Left cardiac atrium (tissue), 4 donors: ENCODE measurements around the gene RNU2-1. TPM values are rescaled to one million over a fixed set of nuclear protein-coding genes. Genes with fewer than 3 reads are reported as not detected.
"Not testable (repeated sequence)": the region's sequence is repeated elsewhere in the genome, so short reads cannot be mapped to it uniquely, and the experiment has no call there.

Source experiments
- ATAC-seq, 2 donors: fragments of 200-7000 bp; cut with Tn5 transposase; one replicate each; pipeline ENCODE4 v1.9.1; 2020; ENCODE audit warnings: mild to moderate bottlenecking in 2 of 2, moderate library complexity in 2 of 2
- DNase-seq: peaks from one replicate; pipeline ENCODE4 v3.0.0-alpha.2; 2020
- intact Hi-C, 2 donors: fragments of 100-400 bp; cut with DNase I; formaldehyde crosslinking; loops; one replicate each; pipeline versions ENCODE4 v1.14.1 to v1.15.1; 2022 to 2023
- long read RNA-seq: library from polyadenylated mRNA; unstranded; transcript quantifications from one replicate; pipeline ENCODE4 v2.0.0, GENCODE V29; 2021
- total RNA-seq, 2 donors: library from RNA; stranded (reverse); fragmentation: NEBNext Ultra II Directional; extraction: Animal tissue kit (Norgen Biotek cat#: 25700); gene quantifications; one replicate each; pipeline ENCODE4 v1.2.1, GENCODE V29; 2021
- donor health status: DM: no; HTN: yes; CAD: no.
- donor health status: DM: no; HTN: yes; CAD: no; lungs with severe emphysema.
- donor health status: DM: yes; HTN: yes; CAD: no.
- donor health status: Dilated cardiomyopathy.

RNU2-1 gene
- total RNA-seq = over 10,000 TPM in 1 of 2 donors, 1,000 to 10,000 TPM in 1; 5,669 to 12,300 TPM
- long read RNA-seq = 0 reads

- ATAC-seq, intact Hi-C loops, DNase-seq: not testable (repeated sequence)
Measured at GRCh38 chr17:43233877-43234276, at the start of gene RNU2-1. Gene RNU2-1 (minus strand): TSS chr17:43233977.

GRCh38 chr17:43272914-43273313 is 39.1 kb upstream of the RNU2-1 start:
- intact Hi-C loops, DNase-seq, ATAC-seq: not testable (repeated sequence)

- intact Hi-C loops, DNase-seq: not testable (repeated sequence)
Measured at GRCh38 chr17:43272483-43272882, 38.7 kb upstream of the RNU2-1 start.

GRCh38 chr17:43270552-43271504 is 37.1 kb upstream of the RNU2-1 start:
- DNase-seq, ATAC-seq, intact Hi-C loops: not testable (repeated sequence)

More at GRCh38 chr17:43272483-43272882, 38.7 kb upstream of the RNU2-1 start:
- ATAC-seq = not testable (repeated sequence)

GRCh38 chr17:43246456-43246855 is 12.7 kb upstream of the RNU2-1 start:
- intact Hi-C loops, DNase-seq, ATAC-seq: not testable (repeated sequence)

GRCh38 chr17:43240596-43241352 is 7.0 kb upstream of the RNU2-1 start:
- intact Hi-C loops, DNase-seq, ATAC-seq: not testable (repeated sequence)

GRCh38 chr17:43239597-43239996 is 5.8 kb upstream of the RNU2-1 start:
- intact Hi-C loops, ATAC-seq: not testable (repeated sequence)

GRCh38 chr17:43233263-43233662 is 514 bp downstream of the RNU2-1 start:
- DNase-seq, ATAC-seq, intact Hi-C loops: not testable (repeated sequence)

More at GRCh38 chr17:43239597-43239996, 5.8 kb upstream of the RNU2-1 start:
- DNase-seq = not testable (repeated sequence)

- DNase-seq = peak; percentile 56
- ATAC-seq = not testable (repeated sequence)
Measured at GRCh38 chr17:43232021-43232699, 1.6 kb downstream of the RNU2-1 start.

GRCh38 chr17:43231205-43232020 is 2.4 kb downstream of the RNU2-1 start:
- intact Hi-C loops, DNase-seq: not testable (repeated sequence)
- ATAC-seq = peak in 1 of 2 donors; percentile 68

More at GRCh38 chr17:43232021-43232699, 1.6 kb downstream of the RNU2-1 start:
- intact Hi-C loops = not testable (repeated sequence)

GRCh38 chr17:43228020-43228782 is 5.6 kb downstream of the RNU2-1 start, which contains the start of gene CCDC200:
Gene CCDC200 (minus strand): TSS chr17:43228623. CDS start chr17:43228554, 69 bp downstream.
- intact Hi-C loops = not testable (repeated sequence)
- peak in 1 of 2 donors; percentile 44 for ATAC-seq

GRCh38 chr17:43226393-43226792 is 7.4 kb downstream of the RNU2-1 start:
- intact Hi-C loops = no loop called here
- no peak for ATAC-seq
- no peak for DNase-seq

More at GRCh38 chr17:43228020-43228782, 5.6 kb downstream of the RNU2-1 start, which contains the start of gene CCDC200:
- DNase-seq = not testable (repeated sequence)

GRCh38 chr17:43224146-43224705 is 9.6 kb downstream of the RNU2-1 start:
- DNase-seq (no peak), ATAC-seq (no peak)
- intact Hi-C loops = no loop called here

- ATAC-seq = no peak
- intact Hi-C loops = no loop called here
- DNase-seq = no peak
Measured at GRCh38 chr17:43220511-43221125, 13.2 kb downstream of the RNU2-1 start.

GRCh38 chr17:43219746-43220380 is 13.9 kb downstream of the RNU2-1 start:
- no peak for ATAC-seq
- DNase-seq = no peak
- intact Hi-C loops = no loop called here

- no peak for DNase-seq
- intact Hi-C loops = no loop called here
- no peak for ATAC-seq
Measured at GRCh38 chr17:43219001-43219400, 14.8 kb downstream of the RNU2-1 start.
